NT2/D1 (cell line): ENCODE results near the gene HEATR1.

Experiments used
- DNase-seq: peaks from one replicate; pipeline ENCODE4 v3.0.0-alpha.2; 2011; ENCODE audit warnings: low read depth, low spot score
- H3K27me3 ChIP-seq: 2 replicates; pipeline ENCODE4 v1.6.0; 2011; ENCODE audit warnings: mild to moderate bottlenecking; ENCODE audit not compliant: insufficient read length, insufficient read depth
- H3K36me3 ChIP-seq: 2 replicates; pipeline ENCODE4 v1.6.1; 2011; ENCODE audit warnings: mild to moderate bottlenecking, low read length, mixed read lengths; ENCODE audit not compliant: insufficient read depth, insufficient read length
- H3K4me1 ChIP-seq: 2 replicates; pipeline ENCODE4 v1.5.1; 2011; ENCODE audit not compliant: insufficient read depth, insufficient read length
- H3K4me3 ChIP-seq: 2 replicates; pipeline ENCODE4 v1.5.1; 2011; ENCODE audit warnings: low read depth; ENCODE audit not compliant: insufficient read length
- H3K9ac ChIP-seq: 2 replicates; pipeline ENCODE4 v1.6.0; 2011; ENCODE audit warnings: low read depth; ENCODE audit not compliant: insufficient read length
- H3K9me3 ChIP-seq: 2 replicates; pipeline ENCODE4 v1.5.1; 2011; ENCODE audit warnings: mild to moderate bottlenecking, low read length; ENCODE audit not compliant: insufficient read depth
- SUZ12 ChIP-seq: IDR thresholded peaks from 2 replicates; pipeline ENCODE4 v1.6.1; 2011; ENCODE audit not compliant: insufficient read length, insufficient read depth; ENCODE audit errors: extremely low read depth
- YY1 ChIP-seq: IDR thresholded peaks from 2 replicates; pipeline ENCODE4 v1.6.1; 2011; ENCODE audit not compliant: insufficient read length, insufficient read depth
- ZNF274 ChIP-seq: IDR thresholded peaks from 2 replicates; pipeline ENCODE4 v1.6.1; 2011; ENCODE audit warnings: mild to moderate bottlenecking, low read depth, low read length

The HEATR1 gene

DNA sequence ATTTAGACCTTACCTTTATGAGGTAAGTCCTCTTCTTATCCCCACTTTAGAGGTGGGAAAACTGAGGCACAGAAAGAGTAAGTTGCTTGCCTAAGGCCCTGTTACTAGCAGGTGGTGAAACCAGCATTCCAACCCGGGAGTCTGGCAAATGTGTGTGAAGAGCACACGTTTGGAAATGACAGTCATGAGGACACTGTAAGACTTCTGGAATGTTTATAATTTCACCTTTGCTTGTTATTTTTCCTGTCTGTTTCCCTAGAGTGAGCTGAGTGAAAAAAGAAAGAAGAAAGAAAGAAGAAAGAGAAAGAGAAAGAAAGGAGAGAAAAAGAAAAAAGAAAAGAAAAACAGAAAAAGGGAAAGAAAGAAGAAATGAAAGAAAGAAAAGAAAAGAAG, 101.7 kb downstream of the HEATR1 start:
- DNase-seq, result no peak
- no peak for TF ChIP-seq YY1
- no peak for TF ChIP-seq SUZ12
- TF ChIP-seq ZNF274, result no peak
- Histone ChIP-seq H3K9ac (no peak overlapping the region), H3K9me3 (no peaks in the 10 kb centered on the region), H3K27me3 (no peaks in the 10 kb centered on the region), H3K4me3 (no peak overlapping the region), H3K4me1 (no peaks in the 10 kb centered on the region), H3K36me3 (no peaks in the 10 kb centered on the region)

DNA sequence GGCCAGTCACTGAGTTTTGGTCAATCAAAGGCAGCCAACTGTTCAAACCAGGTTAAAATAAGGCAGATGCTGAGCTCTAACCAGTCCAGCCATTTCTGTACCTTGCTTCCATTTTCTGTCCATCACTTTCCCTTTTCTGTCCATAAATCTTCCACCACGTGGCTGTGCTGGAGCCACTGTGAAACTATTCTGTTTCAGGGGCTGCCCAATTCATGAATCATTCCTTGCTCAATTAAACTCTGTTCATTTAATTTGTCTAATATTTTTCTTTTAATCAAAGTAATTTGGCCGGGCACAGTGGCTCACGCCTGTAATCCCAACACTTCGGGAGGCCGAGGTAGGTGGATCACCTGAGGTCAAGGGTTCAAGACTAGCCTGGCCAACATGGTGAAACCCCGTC, 103.2 kb downstream of the HEATR1 start:
- TF ChIP-seq YY1 (no peak), SUZ12 (no peak), ZNF274 (no peak)
- Histone ChIP-seq H3K9ac (no peak overlapping the region), H3K27me3 (no peaks in the 10 kb centered on the region), H3K36me3 (no peaks in the 10 kb centered on the region), H3K4me3 (no peak overlapping the region), H3K9me3 (no peaks in the 10 kb centered on the region), H3K4me1 (no peaks in the 10 kb centered on the region)
- no peak for DNase-seq
